Measurements from ENCODE around the gene ZBTB6. TPM values are rescaled to one million over a fixed set of nuclear protein-coding genes. Genes with fewer than 3 reads are reported as not detected.
A peak's percentile ranks its signal among the peaks of the same experiment; 100 is the strongest.

The ZBTB6 gene
- total and polyA plus RNA-seq, 2 of the 13 experiments (the other 11 are each of a cell fraction or from before 2014, with no cell fraction given) = 3.7 to 7.1 TPM

DNA sequence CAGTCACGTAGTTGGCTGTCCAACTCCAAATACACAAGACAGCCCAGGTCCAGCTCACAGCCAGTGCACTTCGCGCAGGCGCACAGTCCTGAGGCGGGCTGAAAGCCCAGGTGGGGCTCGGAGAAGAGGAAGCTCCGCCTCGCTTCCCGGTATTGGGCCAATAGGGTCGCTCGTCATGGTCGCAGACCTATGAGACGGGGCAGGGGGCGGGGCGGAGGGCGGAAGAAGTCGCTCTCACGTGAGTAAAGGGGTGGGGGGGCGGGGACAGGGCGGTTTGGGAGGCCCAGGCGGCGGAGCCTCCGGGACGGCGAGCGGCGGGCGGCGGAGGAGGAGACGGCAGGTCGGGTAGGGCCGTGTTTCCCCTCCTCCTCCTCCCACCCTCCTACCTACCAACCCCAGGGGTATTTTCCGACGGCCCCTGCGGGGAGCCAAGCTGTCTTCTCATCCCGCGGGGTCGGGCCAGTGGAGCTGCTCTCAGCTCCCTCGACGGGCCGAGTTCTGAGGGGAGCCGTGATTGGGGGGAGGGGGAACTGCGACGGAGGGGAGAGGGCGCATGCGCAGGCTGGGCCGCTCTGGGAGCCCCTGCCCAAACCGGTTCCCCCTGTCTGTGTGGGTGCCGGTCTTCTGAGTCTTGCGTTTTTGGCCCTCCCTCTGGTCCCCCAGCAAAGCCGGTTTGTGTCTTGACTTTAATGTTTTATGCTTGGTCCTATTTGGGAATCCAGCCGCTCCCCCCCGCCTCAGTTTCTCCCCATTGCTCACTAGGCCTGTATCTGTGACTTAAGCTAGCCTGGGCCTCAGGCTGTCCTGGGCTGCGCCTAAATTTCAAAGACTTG lies 27.8 kb upstream of the ZBTB6 start, which contains the start of gene RABGAP1 (continued):
- TF ChIP-seq, protein P1, sequence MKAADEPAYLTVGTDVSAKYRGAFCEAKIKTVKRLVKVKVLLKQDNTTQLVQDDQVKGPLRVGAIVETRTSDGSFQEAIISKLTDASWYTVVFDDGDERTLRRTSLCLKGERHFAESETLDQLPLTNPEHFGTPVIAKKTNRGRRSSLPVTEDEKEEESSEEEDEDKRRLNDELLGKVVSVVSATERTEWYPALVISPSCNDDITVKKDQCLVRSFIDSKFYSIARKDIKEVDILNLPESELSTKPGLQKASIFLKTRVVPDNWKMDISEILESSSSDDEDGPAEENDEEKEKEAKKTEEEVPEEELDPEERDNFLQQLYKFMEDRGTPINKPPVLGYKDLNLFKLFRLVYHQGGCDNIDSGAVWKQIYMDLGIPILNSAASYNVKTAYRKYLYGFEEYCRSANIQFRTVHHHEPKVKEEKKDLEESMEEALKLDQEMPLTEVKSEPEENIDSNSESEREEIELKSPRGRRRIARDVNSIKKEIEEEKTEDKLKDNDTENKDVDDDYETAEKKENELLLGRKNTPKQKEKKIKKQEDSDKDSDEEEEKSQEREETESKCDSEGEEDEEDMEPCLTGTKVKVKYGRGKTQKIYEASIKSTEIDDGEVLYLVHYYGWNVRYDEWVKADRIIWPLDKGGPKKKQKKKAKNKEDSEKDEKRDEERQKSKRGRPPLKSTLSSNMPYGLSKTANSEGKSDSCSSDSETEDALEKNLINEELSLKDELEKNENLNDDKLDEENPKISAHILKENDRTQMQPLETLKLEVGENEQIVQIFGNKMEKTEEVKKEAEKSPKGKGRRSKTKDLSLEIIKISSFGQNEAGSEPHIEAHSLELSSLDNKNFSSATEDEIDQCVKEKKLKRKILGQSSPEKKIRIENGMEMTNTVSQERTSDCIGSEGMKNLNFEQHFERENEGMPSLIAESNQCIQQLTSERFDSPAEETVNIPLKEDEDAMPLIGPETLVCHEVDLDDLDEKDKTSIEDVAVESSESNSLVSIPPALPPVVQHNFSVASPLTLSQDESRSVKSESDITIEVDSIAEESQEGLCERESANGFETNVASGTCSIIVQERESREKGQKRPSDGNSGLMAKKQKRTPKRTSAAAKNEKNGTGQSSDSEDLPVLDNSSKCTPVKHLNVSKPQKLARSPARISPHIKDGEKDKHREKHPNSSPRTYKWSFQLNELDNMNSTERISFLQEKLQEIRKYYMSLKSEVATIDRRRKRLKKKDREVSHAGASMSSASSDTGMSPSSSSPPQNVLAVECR (CRISPR knock-in tag; IDR thresholded peaks at IDR 0.05; ENCODE audit: borderline replicate concordance) = peak; percentile 63; the same call in 1 of the 2 replicates
- no peak for TF ChIP-seq MAFF (IDR thresholded peaks at IDR 0.05; ENCODE audit: low read depth, low read length)
- no peak for TF ChIP-seq PHF21A (CRISPR knock-in tag; IDR thresholded peaks at IDR 0.05)
- peak; percentile 43; the same call in 1 of the 2 replicates for TF ChIP-seq MTA1 (CRISPR knock-in tag; IDR thresholded peaks at IDR 0.05; ENCODE audit: borderline replicate concordance)
- TF ChIP-seq RBFOX2 (IDR thresholded peaks at IDR 0.05; ENCODE audit: low read depth, low read length) = peak; percentile 79
- TF ChIP-seq, protein P2, sequence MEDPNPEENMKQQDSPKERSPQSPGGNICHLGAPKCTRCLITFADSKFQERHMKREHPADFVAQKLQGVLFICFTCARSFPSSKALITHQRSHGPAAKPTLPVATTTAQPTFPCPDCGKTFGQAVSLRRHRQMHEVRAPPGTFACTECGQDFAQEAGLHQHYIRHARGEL (CRISPR knock-in tag; IDR thresholded peaks at IDR 0.05) = no peak
- peak; percentile 13; the same call in 1 of the 2 replicates for TF ChIP-seq GATA4 (IDR thresholded peaks at IDR 0.05; ENCODE audit: borderline replicate concordance, low read depth)
- TF ChIP-seq MEIS2 (CRISPR knock-in tag; IDR thresholded peaks at IDR 0.05) = 0 out of 2 replicates have a peak, but pooled peaks have one; percentile 40
- TF ChIP-seq ZNF207 (IDR thresholded peaks at IDR 0.05; ENCODE audit: borderline replicate concordance) = no peak
- no peak for TF ChIP-seq NFE2 (CRISPR knock-in tag; IDR thresholded peaks at IDR 0.05)
- no peak for TF ChIP-seq CENPT (CRISPR knock-in tag; IDR thresholded peaks at IDR 0.05; ENCODE audit: low read depth)
- TF ChIP-seq ZNF567 (CRISPR knock-in tag; IDR thresholded peaks at IDR 0.05; ENCODE audit: borderline replicate concordance) = no peak; the same call in 1 of the 2 replicates
- no peak for TF ChIP-seq FOXM1 (CRISPR knock-in tag; IDR thresholded peaks at IDR 0.05)
- TF ChIP-seq GABPA (IDR thresholded peaks at IDR 0.05; ENCODE audit: low read depth, low read length) = peak; percentile 74
- TF ChIP-seq GABPA (CRISPR knock-in tag; IDR thresholded peaks at IDR 0.05; ENCODE audit: low read depth) = peak; percentile 87
- TF ChIP-seq NFRKB (IDR thresholded peaks at IDR 0.05) = no peak
- peak; percentile 53; the same call in 1 of the 2 replicates for TF ChIP-seq TARDBP (CRISPR knock-in tag; IDR thresholded peaks at IDR 0.05)
- TF ChIP-seq, protein P3, sequence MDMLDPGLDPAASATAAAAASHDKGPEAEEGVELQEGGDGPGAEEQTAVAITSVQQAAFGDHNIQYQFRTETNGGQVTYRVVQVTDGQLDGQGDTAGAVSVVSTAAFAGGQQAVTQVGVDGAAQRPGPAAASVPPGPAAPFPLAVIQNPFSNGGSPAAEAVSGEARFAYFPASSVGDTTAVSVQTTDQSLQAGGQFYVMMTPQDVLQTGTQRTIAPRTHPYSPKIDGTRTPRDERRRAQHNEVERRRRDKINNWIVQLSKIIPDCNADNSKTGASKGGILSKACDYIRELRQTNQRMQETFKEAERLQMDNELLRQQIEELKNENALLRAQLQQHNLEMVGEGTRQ (IDR thresholded peaks at IDR 0.05; ENCODE audit: low read depth, low read length) = no peak
- TF ChIP-seq, protein P3 (CRISPR knock-in tag; IDR thresholded peaks at IDR 0.05; ENCODE audit: borderline replicate concordance) = no peak
- TF ChIP-seq NFYC (CRISPR knock-in tag; IDR thresholded peaks at IDR 0.05) = peak; percentile 81
- TF ChIP-seq MYNN (CRISPR knock-in tag; IDR thresholded peaks at IDR 0.05; ENCODE audit: low read depth) = no peak; the same call in 1 of the 2 replicates
- peak; percentile 83; the same call in 1 of the 2 replicates for TF ChIP-seq KDM5B (CRISPR knock-in tag; IDR thresholded peaks at IDR 0.05; ENCODE audit: borderline replicate concordance)
- TF ChIP-seq TAF15 (IDR thresholded peaks at IDR 0.05; ENCODE audit: low read depth, low read length, poor library complexity, severe bottlenecking) = no peak
- TF ChIP-seq HOXA7 (CRISPR knock-in tag; IDR thresholded peaks at IDR 0.05) = no peak
- peak; percentile 59 for TF ChIP-seq MYC (CRISPR knock-in tag; IDR thresholded peaks at IDR 0.05; ENCODE audit: borderline replicate concordance)

Measured in HepG2 (cell line).